Aorta (tissue), 4 donors: ENCODE data around the gene SSR2. TPM values are rescaled to one million over a fixed set of nuclear protein-coding genes. Genes with fewer than 3 reads are reported as not detected.

Experiments
- polyA plus RNA-seq, 2 donors: library from polyadenylated mRNA; stranded (reverse); fragments of 200-250 nt; gene quantifications; one replicate each; pipeline ENCODE4 v1.2.3, GENCODE V29; 2013
- total RNA-seq, 2 donors: library from RNA; stranded (reverse); fragmentation: NEBNext Ultra II Directional; extraction: Animal tissue kit (Norgen Biotek cat#: 25700); gene quantifications; one replicate each; pipeline ENCODE4 v1.2.1, GENCODE V29; 2021
- donor health status: healthy with polysubstance abuse.
- donor health status: Bipolar disorder and iron deficiency.
- donor health status: DM: no; HTN: no; CAD: no.
- donor health status: DM: yes; HTN: yes; CAD: no.

The SSR2 gene
- total and polyA plus RNA-seq, 4 donors = 151 to 245 (median 192) TPM

Other genes starting within 250 kb of the SSR2 start
- 10 to 100 TPM; 65.4 to 81.9 TPM for gene GON4L, start 163.7 kb downstream of the SSR2 start, total RNA-seq
- 10 to 100 TPM in 1 of 2 donors, 1 to 10 TPM in 1; 6.4 to 43.4 TPM for gene GON4L, start 163.7 kb downstream of the SSR2 start, polyA plus RNA-seq
- gene SYT11, start 161.4 kb downstream of the SSR2 start, total RNA-seq = 10 to 100 TPM; 42.8 to 49.5 TPM
- 10 to 100 TPM; 12.1 to 23.6 TPM for gene SYT11, start 161.4 kb downstream of the SSR2 start, polyA plus RNA-seq
- gene RIT1, start 109.6 kb downstream of the SSR2 start, total RNA-seq = 10 to 100 TPM; 49.6 to 49.9 TPM
- gene RIT1, start 109.6 kb downstream of the SSR2 start, polyA plus RNA-seq = 10 to 100 TPM; 16.4 to 19.0 TPM
- gene KHDC4, start 86.5 kb downstream of the SSR2 start, total RNA-seq = 10 to 100 TPM; 47.0 to 60.5 TPM
- 10 to 100 TPM in 1 of 2 donors, 1 to 10 TPM in 1; 6.8 to 49.5 TPM for gene KHDC4, start 86.5 kb downstream of the SSR2 start, polyA plus RNA-seq
- gene RXFP4, start 79.3 kb downstream of the SSR2 start, total RNA-seq = not detected
- gene RXFP4, start 79.3 kb downstream of the SSR2 start, polyA plus RNA-seq = not detected
- 100 to 1,000 TPM; 175 to 217 TPM for gene ARHGEF2, start 42.4 kb downstream of the SSR2 start, total RNA-seq
- 10 to 100 TPM; 58.3 to 58.9 TPM for gene ARHGEF2, start 42.4 kb downstream of the SSR2 start, polyA plus RNA-seq
- gene UBQLN4, start 32.8 kb upstream of the SSR2 start, total RNA-seq = 10 to 100 TPM; 23.8 to 25.7 TPM
- gene UBQLN4, start 32.8 kb upstream of the SSR2 start, polyA plus RNA-seq = 10 to 100 TPM; 14.5 to 16.0 TPM
- gene LAMTOR2, start 33.8 kb upstream of the SSR2 start, total RNA-seq = 10 to 100 TPM; 31.6 to 41.2 TPM
- gene LAMTOR2, start 33.8 kb upstream of the SSR2 start, polyA plus RNA-seq = 100 to 1,000 TPM in 1 of 2 donors, 10 to 100 TPM in 1; 78.3 to 129 TPM
- not detected for gene RAB25, start 40.2 kb upstream of the SSR2 start, total RNA-seq
- 10 to 100 TPM in 1 of 2 donors, 1 to 10 TPM in 1; 1.5 to 32.4 TPM for gene RAB25, start 40.2 kb upstream of the SSR2 start, polyA plus RNA-seq
- gene MEX3A, start 61.5 kb upstream of the SSR2 start, total RNA-seq = 1 to 10 TPM; 1.2 to 1.6 TPM
- gene MEX3A, start 61.5 kb upstream of the SSR2 start, polyA plus RNA-seq = under 1 TPM; 0.03 to 0.13 TPM
- gene LMNA, start 93.8 kb upstream of the SSR2 start, total RNA-seq = 1,000 to 10,000 TPM in 1 of 2 donors, 100 to 1,000 TPM in 1; 497 to 1,067 TPM
- gene LMNA, start 93.8 kb upstream of the SSR2 start, polyA plus RNA-seq = 100 to 1,000 TPM in 1 of 2 donors, 10 to 100 TPM in 1; 94.3 to 378 TPM
- 10 to 100 TPM in 1 of 2 donors, 1 to 10 TPM in 1; 8.9 to 20.0 TPM for gene SEMA4A, start 132.6 kb upstream of the SSR2 start, total RNA-seq
- 1 to 10 TPM; 3.0 to 4.7 TPM for gene SEMA4A, start 132.6 kb upstream of the SSR2 start, polyA plus RNA-seq
- gene SLC25A44, start 173.2 kb upstream of the SSR2 start, total RNA-seq = 10 to 100 TPM; 15.7 to 18.6 TPM
- gene SLC25A44, start 173.2 kb upstream of the SSR2 start, polyA plus RNA-seq = 10 to 100 TPM in 1 of 2 donors, 1 to 10 TPM in 1; 8.6 to 10.2 TPM
- 10 to 100 TPM; 31.4 to 38.5 TPM for gene PMF1, start 192.1 kb upstream of the SSR2 start, total RNA-seq
- 10 to 100 TPM; 29.6 to 65.0 TPM for gene PMF1, start 192.1 kb upstream of the SSR2 start, polyA plus RNA-seq
- gene BGLAP, start 221.2 kb upstream of the SSR2 start, total RNA-seq = 1 to 10 TPM in 1 of 2 donors, not detected in 1; 2.9 TPM
- 1 to 10 TPM in 1 of 2 donors, not detected in 1; 1.9 TPM for gene BGLAP, start 221.2 kb upstream of the SSR2 start, polyA plus RNA-seq
- gene PAQR6, start 227.1 kb upstream of the SSR2 start, total RNA-seq = 1 to 10 TPM in 1 of 2 donors, under 1 TPM in 1; 0.81 to 2.8 TPM
- 1 to 10 TPM in 1 of 2 donors, not detected in 1; 2.3 TPM for gene PAQR6, start 227.1 kb upstream of the SSR2 start, polyA plus RNA-seq